Thyroid gland (tissue), 4 donors: ENCODE measurements around the gene NCKAP5.

Experiments used
- CTCF ChIP-seq, 6 experiments: fragments of 200-600 bp in 3 of 6; fragments of 450-650 bp in 3 of 6; sonication (generic) in 3 of 6; IDR thresholded peaks; one replicate each; pipeline ENCODE4 v1.5.1; 2016 to 2019; ENCODE audit warnings: antibody characterized with exemption in 6 of 6, mild to moderate bottlenecking in 2 of 6, inconsistent platforms in 1 of 6, moderate library complexity in 1 of 6
- POLR2A ChIP-seq, 2 donors: fragments of 450-650 bp; IDR thresholded peaks; one replicate each; pipeline ENCODE4 v1.6.1; 2017; ENCODE audit warnings: antibody characterized with exemption in 2 of 2, mild to moderate bottlenecking in 2 of 2, moderate library complexity in 1 of 2

- TF ChIP-seq CTCF (IDR thresholded peaks at IDR 0.05) (no peak), POLR2A (IDR thresholded peaks at IDR 0.05) (no peak)
These were observed 115.2 kb downstream of the NCKAP5 start for GRCh38 chr2:133453032-133453431.
